RKO (cell line): Measurements from ENCODE around the gene BOD1L1.

Experiments used
- DNase-seq: peaks from one replicate; pipeline ENCODE4 v3.0.0-alpha.2; 2016; ENCODE audit warnings: low spot score

BOD1L1 gene

GRCh38 chr4:13555325-13555724 is 72.2 kb downstream of the BOD1L1 start:
- no peak for DNase-seq

GRCh38 chr4:13553081-13553480 is 74.4 kb downstream of the BOD1L1 start:
- peak; percentile 4 for DNase-seq

- peak; percentile 82 for DNase-seq
These were observed 78.5 kb downstream of the BOD1L1 start for GRCh38 chr4:13548984-13549546.

GRCh38 chr4:13548059-13548983 is 79.2 kb downstream of the BOD1L1 start:
- no peak for DNase-seq

- DNase-seq: no peak
These were observed 80.0 kb downstream of the BOD1L1 start for GRCh38 chr4:13547485-13548041.

GRCh38 chr4:13546941-13547484 is 80.5 kb downstream of the BOD1L1 start:
- DNase-seq: no peak

GRCh38 chr4:13546142-13546940 is 81.2 kb downstream of the BOD1L1 start:
- DNase-seq: no peak

GRCh38 chr4:13545394-13545808 is 82.1 kb downstream of the BOD1L1 start:
- no peak for DNase-seq

- no peak for DNase-seq
These were observed 82.7 kb downstream of the BOD1L1 start for GRCh38 chr4:13544606-13545393.

- no peak for DNase-seq
These were observed 83.5 kb downstream of the BOD1L1 start, which contains the start of gene NKX3-2 for GRCh38 chr4:13543839-13544605. Gene NKX3-2 (minus strand): TSS chr4:13544508. CDS start chr4:13544414, 94 bp downstream.

- no peak for DNase-seq
These were observed 84.3 kb downstream of the BOD1L1 start for GRCh38 chr4:13543032-13543838.

GRCh38 chr4:13542577-13543031 is 84.9 kb downstream of the BOD1L1 start:
- DNase-seq: no peak

- no peak for DNase-seq
These were observed 85.6 kb downstream of the BOD1L1 start for GRCh38 chr4:13541720-13542576.

GRCh38 chr4:13541176-13541604 is 86.3 kb downstream of the BOD1L1 start:
- no peak for DNase-seq

GRCh38 chr4:13540446-13541175 is 86.9 kb downstream of the BOD1L1 start:
- no peak for DNase-seq

GRCh38 chr4:13539619-13540445 is 87.7 kb downstream of the BOD1L1 start:
- no peak for DNase-seq
